HEK293T (cell line): ENCODE results near the gene SLC5A2.
"Not testable (repeated sequence)": the region's sequence is repeated elsewhere in the genome, so short reads cannot be mapped to it uniquely, and the experiment has no call there.

Experiments used
- CTCF ChIA-PET: fragments of 350-600 bp; formaldehyde crosslinking; extraction: SDS; loops from one replicate; lab custom pipeline; 2021; ENCODE audit warnings: antibody characterized with exemption, inconsistent platforms; lab: Yijun Ruan, JAX
- POLR2A ChIA-PET: fragments of 350-600 bp; formaldehyde crosslinking; extraction: SDS; loops from one replicate; lab custom pipeline; 2020; ENCODE audit warnings: antibody characterized with exemption, inconsistent platforms; lab: Yijun Ruan, JAX
- DNase-seq: peaks from one replicate; pipeline ENCODE4 v3.0.0; 2012; ENCODE audit warnings: mixed read lengths; ENCODE audit errors: extremely low spot score
- ARNT ChIP-seq: fragments of 450-650 bp; IDR thresholded peaks from 2 replicates; pipeline ENCODE4 v1.6.1; 2017; ENCODE audit warnings: mild to moderate bottlenecking
- BHLHE40 ChIP-seq: fragments of 450-650 bp; IDR thresholded peaks from 2 replicates; pipeline ENCODE4 v1.6.1; 2016; ENCODE audit warnings: mild to moderate bottlenecking, moderate library complexity, borderline replicate concordance
- CTBP1 ChIP-seq: fragments of 450-650 bp; IDR thresholded peaks from 2 replicates; pipeline ENCODE4 v1.6.1; 2016; ENCODE audit warnings: borderline replicate concordance
- ELF4 ChIP-seq: fragments of 450-650 bp; IDR thresholded peaks from 2 replicates; pipeline ENCODE4 v1.6.1; 2017; ENCODE audit warnings: antibody characterized with exemption
- FOXA1 ChIP-seq: fragments of 450-650 bp; IDR thresholded peaks from 2 replicates; pipeline ENCODE4 v1.6.1; 2016; ENCODE audit warnings: mild to moderate bottlenecking
- FOXK2 ChIP-seq: fragments of 450-650 bp; IDR thresholded peaks from 2 replicates; pipeline ENCODE4 v1.6.1; 2016; ENCODE audit warnings: mild to moderate bottlenecking
- FOXM1 ChIP-seq: fragments of 450-650 bp; IDR thresholded peaks from 2 replicates; pipeline ENCODE4 v1.6.1; 2017; ENCODE audit warnings: mild to moderate bottlenecking, borderline replicate concordance
- HDGF ChIP-seq: fragments of 450-650 bp; IDR thresholded peaks from 2 replicates; pipeline ENCODE4 v1.6.1; 2017; ENCODE audit warnings: antibody characterized with exemption, borderline replicate concordance
- L3MBTL2 ChIP-seq: fragments of 450-650 bp; conservative IDR thresholded peaks from 2 replicates; pipeline ENCODE4 v1.6.1; 2016; ENCODE audit warnings: mild to moderate bottlenecking
- LEF1 ChIP-seq: fragments of 450-650 bp; IDR thresholded peaks from 2 replicates; pipeline ENCODE4 v1.6.1; 2017; ENCODE audit warnings: mild to moderate bottlenecking, borderline replicate concordance
- NFRKB ChIP-seq: fragments of 450-650 bp; IDR thresholded peaks from 2 replicates; pipeline ENCODE4 v1.6.1; 2016; ENCODE audit warnings: mild to moderate bottlenecking, moderate library complexity
- PKNOX1 ChIP-seq: fragments of 450-650 bp; IDR thresholded peaks from 2 replicates; pipeline ENCODE4 v1.6.1; 2016
- SP1 ChIP-seq: fragments of 450-650 bp; IDR thresholded peaks from 2 replicates; pipeline ENCODE4 v1.6.1; 2017
- SUZ12 ChIP-seq: fragments of 450-650 bp; IDR thresholded peaks from 2 replicates; pipeline ENCODE4 v1.6.1; 2016; ENCODE audit warnings: mild to moderate bottlenecking
- TARDBP ChIP-seq: fragments of 450-650 bp; IDR thresholded peaks from 2 replicates; pipeline ENCODE4 v1.6.1; 2016
- ZNF384 ChIP-seq: fragments of 450-650 bp; IDR thresholded peaks from 2 replicates; pipeline ENCODE4 v1.6.1; 2016

SLC5A2 gene

DNA sequence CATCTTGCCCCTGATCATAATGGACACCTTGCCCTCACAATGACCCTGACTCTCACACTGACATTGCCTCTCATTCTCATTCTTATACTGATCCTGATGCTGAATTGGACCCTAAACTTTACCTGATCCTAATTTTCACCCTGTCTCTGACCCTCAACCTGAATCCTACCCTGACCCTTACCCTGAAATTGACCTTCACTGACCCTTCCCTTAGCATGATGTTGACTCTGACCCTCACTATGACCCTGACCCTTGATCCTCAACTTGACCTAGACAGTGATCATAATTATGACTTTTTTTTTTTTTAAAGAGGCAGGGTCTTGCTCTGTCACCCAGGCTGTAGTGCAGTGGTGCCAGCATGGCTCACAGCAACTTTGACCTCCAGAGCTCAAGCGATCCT, 48.2 kb downstream of the SLC5A2 start:
- POLR2A ChIA-PET = interaction anchor here (1.1 kb wide), 1 partner anchor 23 kb away, joined by 3 read pairs; the partner anchor contains the start of gene RUSF1
- TF ChIP-seq ELF4 (no peak), FOXK2 (no peak), NFRKB (no peak), ZNF384 (no peak), TARDBP (no peak), FOXA1 (no peak), SUZ12 (no peak)
- CTCF ChIA-PET = no interaction called here
- DNase-seq = no peak

DNA sequence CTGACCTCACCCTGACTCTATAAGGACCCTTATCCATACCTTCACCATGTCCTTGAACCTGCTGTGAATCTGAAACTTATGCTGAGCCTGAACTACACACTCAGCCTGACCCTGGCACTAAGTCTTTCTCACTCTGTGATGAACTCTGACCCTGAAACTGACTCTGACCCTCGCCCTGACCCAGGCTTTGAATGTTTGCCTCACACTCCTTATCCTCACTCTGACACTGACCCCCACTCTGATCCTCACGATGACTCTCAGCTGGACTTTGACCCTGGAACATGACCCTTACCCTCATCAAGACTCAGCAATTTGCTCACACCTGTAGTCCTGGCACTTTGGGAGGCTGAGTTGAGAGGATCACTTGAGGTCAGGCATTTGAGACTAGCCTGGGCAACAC, 49.2 kb downstream of the SLC5A2 start:
- ChIA-PET POLR2A (no interaction called here), CTCF (no interaction called here)
- no peak for DNase-seq
- TF ChIP-seq CTBP1 (no peak), SP1 (no peak), TARDBP (no peak), PKNOX1 (no peak), ARNT (no peak), NFRKB (no peak)

- POLR2A ChIA-PET = no interaction called here
- no peak for DNase-seq
- CTCF ChIA-PET = no interaction called here
- TF ChIP-seq ARNT = no peak
- no peak for TF ChIP-seq BHLHE40
- no peak for TF ChIP-seq FOXM1
- no peak for TF ChIP-seq ZNF384
- TF ChIP-seq SP1 = no peak
- no peak for TF ChIP-seq HDGF
- TF ChIP-seq FOXK2 = no peak
- TF ChIP-seq L3MBTL2 = no peak
- TF ChIP-seq LEF1 = no peak
- TF ChIP-seq SUZ12 = no peak
- TF ChIP-seq FOXA1 = no peak
- TF ChIP-seq TARDBP = no peak
- TF ChIP-seq NFRKB = no peak
These were observed 50.0 kb downstream of the SLC5A2 start for GRCh38 chr16:31532896-31533295.

GRCh38 chr16:31535737-31536136, 52.8 kb downstream of the SLC5A2 start:
- POLR2A ChIA-PET = no interaction called here
- CTCF ChIA-PET = no interaction called here
- TF ChIP-seq TARDBP (no peak), SP1 (no peak), CTBP1 (no peak), FOXA1 (no peak), ELF4 (no peak), LEF1 (no peak), NFRKB (no peak), HDGF (no peak), L3MBTL2 (no peak), ZNF384 (no peak), BHLHE40 (no peak), SUZ12 (no peak), FOXM1 (no peak), FOXK2 (no peak), PKNOX1 (no peak), ARNT (no peak)
- DNase-seq = no peak

DNA sequence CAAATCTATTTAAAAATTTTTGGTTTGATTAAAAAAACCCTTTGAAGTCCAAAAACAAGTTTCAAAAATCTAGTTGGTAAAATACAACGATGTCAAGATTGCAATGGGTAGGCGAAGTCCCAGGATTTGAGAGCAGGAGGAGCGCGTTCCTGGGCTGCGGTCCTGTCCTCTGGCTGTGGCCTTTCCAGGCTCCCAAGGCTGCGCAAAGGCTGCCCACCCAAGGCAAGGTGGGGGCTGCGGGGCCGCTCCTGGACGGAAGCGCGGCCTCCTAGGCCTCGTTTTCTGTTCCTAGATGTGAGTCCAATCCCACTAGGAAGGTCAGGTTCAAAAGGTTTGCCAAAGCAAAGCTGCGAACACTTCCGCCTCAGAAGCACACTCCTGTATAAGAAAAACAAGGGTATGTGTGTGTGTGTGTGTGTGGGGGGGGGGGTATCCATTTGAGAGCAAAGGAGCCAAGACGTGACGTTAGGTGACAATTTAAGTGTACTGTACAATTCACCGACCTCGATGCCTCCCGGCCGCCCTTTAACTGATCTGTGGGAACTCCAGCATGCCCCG, 54.0 kb downstream of the SLC5A2 start:
- TF ChIP-seq CTBP1 = no peak
- TF ChIP-seq ELF4 = no peak
- TF ChIP-seq HDGF = no peak
- TF ChIP-seq ARNT = no peak
- no peak for TF ChIP-seq L3MBTL2
- POLR2A ChIA-PET = no interaction called here
- DNase-seq = no peak
- CTCF ChIA-PET = no interaction called here

DNA sequence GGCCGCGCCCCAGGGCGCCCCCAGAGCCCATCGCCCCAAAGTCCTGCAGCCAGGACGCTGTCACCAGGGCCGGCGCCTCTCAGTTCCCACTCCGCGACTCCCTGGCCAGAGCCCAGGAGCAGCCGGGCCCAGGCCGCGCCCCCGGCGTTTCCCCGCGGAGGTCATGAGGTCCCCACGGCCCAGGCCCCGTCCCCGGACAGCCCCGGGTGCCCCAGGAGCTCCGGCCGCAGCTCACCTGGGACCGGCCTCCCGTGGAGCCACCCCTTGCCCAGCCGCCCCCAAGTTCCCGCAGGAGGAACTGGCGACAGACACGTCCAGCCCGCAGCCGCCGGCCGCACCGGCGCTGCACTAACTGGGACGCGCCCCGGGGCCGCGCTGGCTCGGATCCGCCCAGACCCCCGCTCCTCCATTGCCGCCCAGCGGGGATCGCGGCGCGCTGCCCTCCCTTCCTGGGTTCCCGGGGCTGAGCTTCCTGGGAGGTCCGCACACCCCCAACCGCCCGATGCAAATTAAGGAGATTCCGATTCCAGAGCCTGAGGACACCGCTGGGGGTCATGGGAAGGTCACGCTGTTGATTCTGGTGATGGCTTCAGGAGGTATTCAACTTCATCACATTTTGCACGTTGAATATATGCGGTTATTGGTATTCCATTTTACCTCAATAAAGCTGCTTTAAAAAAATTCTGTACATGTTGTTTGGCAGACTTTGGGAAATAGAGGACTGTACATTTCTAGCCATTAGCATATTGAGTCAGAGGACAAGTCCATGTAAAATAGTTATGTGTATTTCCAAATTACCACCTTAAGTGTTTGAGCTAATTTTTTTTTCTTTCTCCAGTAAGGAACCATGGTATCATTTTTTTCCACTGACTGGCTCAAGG, 54.7 kb downstream of the SLC5A2 start:
- ChIA-PET POLR2A (no interaction called here), CTCF (no interaction called here)
- no peak for DNase-seq
- TF ChIP-seq ELF4 (no peak), FOXM1 (no peak), HDGF (no peak), FOXA1 (no peak), FOXK2 (no peak), TARDBP (no peak), BHLHE40 (no peak), NFRKB (no peak), SP1 (no peak), PKNOX1 (no peak), LEF1 (no peak), CTBP1 (no peak)

- POLR2A ChIA-PET, DNase-seq, CTCF ChIA-PET: not testable (repeated sequence)
These were observed 55.3 kb downstream of the SLC5A2 start for GRCh38 chr16:31538243-31538598.

DNA sequence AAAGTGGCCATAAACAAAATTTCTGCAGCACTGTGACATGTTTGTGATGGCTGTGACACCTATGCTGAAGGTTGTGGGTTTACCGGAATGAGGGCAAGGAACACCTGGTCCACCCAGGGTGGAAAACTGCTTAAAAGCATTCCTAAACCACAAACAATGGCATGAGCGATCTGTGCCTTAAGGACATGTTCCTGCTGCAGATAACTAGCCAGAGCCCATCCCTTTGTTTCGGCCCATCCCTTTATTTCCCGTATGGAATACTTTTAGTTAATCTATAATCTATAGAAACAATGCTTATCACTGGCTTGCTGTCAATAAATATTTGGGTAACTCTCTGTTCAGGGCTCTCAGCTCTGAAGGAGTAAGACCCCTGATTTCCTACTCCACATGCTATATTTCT, 56.8 kb downstream of the SLC5A2 start:
- CTCF ChIA-PET, POLR2A ChIA-PET, DNase-seq: not testable (repeated sequence)
